ENCODE results near the gene RNH1.

Gene RNH1

DNA sequence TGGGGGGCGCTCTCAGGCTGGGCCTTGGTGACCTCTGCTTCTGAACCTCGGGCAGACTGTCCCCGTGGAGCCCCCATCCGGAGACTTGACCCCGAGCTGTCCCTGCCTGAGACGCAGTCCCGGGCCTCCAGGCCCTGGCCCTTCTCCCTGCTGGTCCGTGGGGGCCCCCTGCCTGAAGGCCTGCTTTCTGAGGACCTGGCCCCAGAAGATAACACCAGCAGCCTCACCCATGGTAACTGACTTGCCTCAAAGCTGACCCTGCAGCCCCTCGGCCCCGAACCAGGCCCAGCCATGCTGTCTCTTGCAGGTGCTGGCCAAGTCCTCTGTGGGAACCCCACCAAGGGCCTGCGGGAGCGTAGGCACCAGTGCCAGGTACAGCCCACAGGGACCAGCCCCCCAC, 44.6 kb upstream of the RNH1 start:
- no peak for DNase-seq (ENCODE audit: extremely low read depth, low read depth)
- no peak for TF ChIP-seq CTCF (IDR thresholded peaks at IDR 0.05; ENCODE audit: low read depth, low read length)

GRCh38 chr11:551131-551530, 44.1 kb upstream of the RNH1 start:
- no peak for TF ChIP-seq CTCF (IDR thresholded peaks at IDR 0.05; ENCODE audit: low read depth, low read length)
- no peak for DNase-seq (ENCODE audit: extremely low read depth, low read depth)

GRCh38 chr11:550746-551085, 43.7 kb upstream of the RNH1 start:
- DNase-seq (ENCODE audit: extremely low read depth, low read depth), result no peak

DNA sequence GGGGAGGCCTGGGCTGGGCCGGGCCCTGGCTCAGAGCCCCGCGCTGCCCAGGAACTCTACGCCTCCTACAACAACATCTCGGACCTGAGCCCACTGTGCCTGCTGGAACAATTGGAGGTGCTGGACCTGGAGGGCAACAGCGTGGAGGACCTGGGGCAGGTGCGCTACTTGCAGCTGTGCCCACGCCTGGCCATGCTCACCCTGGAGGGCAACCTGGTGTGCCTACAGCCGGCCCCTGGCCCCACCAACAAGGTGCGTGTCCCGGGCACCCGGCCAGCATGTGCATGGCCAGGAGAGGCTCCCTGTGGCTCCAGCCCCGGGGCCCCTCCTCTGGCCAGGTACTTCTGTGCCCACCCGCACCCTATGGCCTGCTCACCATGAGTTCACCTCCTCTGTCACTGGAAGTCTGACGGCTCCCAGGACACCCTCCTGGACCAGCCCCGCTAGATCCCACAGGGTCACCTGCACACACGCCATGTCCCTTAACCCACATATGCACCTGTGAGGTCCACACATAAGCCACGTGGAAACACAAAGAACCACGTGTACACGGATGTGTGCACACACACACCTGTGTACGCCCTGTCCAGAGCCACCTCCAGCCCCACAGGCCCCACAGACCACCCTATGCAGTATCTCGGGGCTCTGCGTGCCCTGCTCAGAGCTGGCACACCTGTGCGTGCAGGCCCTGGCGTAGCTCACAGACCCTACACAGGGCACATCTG, 43.1 kb upstream of the RNH1 start:
- DNase-seq (ENCODE audit: extremely low read depth, low read depth), result no peak
- no peak for TF ChIP-seq CTCF (IDR thresholded peaks at IDR 0.05; ENCODE audit: low read depth, low read length)

More at GRCh38 chr11:550746-551085, 43.7 kb upstream of the RNH1 start:
- no peak for TF ChIP-seq CTCF (IDR thresholded peaks at IDR 0.05; ENCODE audit: low read depth, low read length)

- TF ChIP-seq CTCF (IDR thresholded peaks at IDR 0.05; ENCODE audit: low read depth, low read length), result no peak
- no peak for DNase-seq (ENCODE audit: extremely low read depth, low read depth)
Observed at GRCh38 chr11:548700-549603, 41.9 kb upstream of the RNH1 start.

GRCh38 chr11:545171-545570, 38.1 kb upstream of the RNH1 start:
- TF ChIP-seq CTCF (IDR thresholded peaks at IDR 0.05; ENCODE audit: low read depth, low read length), result no peak
- DNase-seq (ENCODE audit: extremely low read depth, low read depth), result no peak

DNA sequence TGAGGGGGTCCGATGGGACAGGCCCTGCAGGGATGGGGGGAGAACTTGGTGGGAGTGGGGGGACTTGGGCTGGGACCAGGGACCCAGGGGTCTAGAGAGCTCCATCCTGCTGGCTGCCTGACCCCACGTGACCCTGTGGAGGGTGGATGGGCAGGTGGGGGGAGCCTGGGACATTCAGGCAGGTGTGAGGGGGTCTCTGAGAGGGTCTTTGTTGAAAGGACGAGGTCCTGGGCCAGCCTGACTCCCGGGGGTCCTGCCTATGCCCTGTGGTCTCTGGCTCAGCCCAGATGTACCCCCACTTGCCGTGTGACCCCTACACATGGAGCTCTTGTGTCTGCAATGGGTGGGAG, 37.8 kb upstream of the RNH1 start:
- no peak for DNase-seq (ENCODE audit: extremely low read depth, low read depth)
- TF ChIP-seq CTCF (IDR thresholded peaks at IDR 0.05; ENCODE audit: low read depth, low read length), result no peak
